AG04450 (cell line): ENCODE results near the gene GARNL3. TPM values are rescaled to one million over a fixed set of nuclear protein-coding genes. Genes with fewer than 3 reads are reported as not detected.

Experiments
- CTCF ChIA-PET: fragments of 300-600, 350-600 bp; formaldehyde crosslinking; extraction: SDS; loops from one replicate; lab custom pipeline; 2022; ENCODE audit warnings: antibody characterized with exemption, inconsistent platforms; lab: Charles Lee
- POLR2A ChIA-PET: fragments of 350-600 bp; formaldehyde crosslinking; extraction: SDS; loops from one replicate; lab custom pipeline; 2021; ENCODE audit warnings: antibody characterized with exemption, inconsistent platforms; lab: Yijun Ruan, JAX
- DNase-seq: peaks from one replicate; pipeline ENCODE4 v3.0.0-alpha.2; 2011; ENCODE audit warnings: low read depth, low spot score
- H3K27ac ChIP-seq: one replicate; pipeline ENCODE4 v1.5.1; 2012; ENCODE audit warnings: low read depth, low read length, control low read depth
- H3K27me3 ChIP-seq: one replicate; pipeline ENCODE4 v1.6.0; 2012; ENCODE audit warnings: low read length; ENCODE audit not compliant: control insufficient read depth, insufficient read depth
- H3K4me3 ChIP-seq: 2 replicates; pipeline ENCODE4 v1.5.1; 2011; ENCODE audit warnings: mild to moderate bottlenecking, low read depth, low read length, control low read depth
- H3K9me3 ChIP-seq: 2 replicates; pipeline ENCODE4 v1.5.1; 2012; ENCODE audit warnings: low read length; ENCODE audit not compliant: control insufficient read depth, insufficient read depth
- polyA minus RNA-seq: library from RNA; depleted of rRNA, polyadenylated mRNA; stranded (reverse); fragments of >200 nt; gene quantifications from 2 replicates; pipeline ENCODE4 v1.2.3, GENCODE V29; 2011; rRNA and poly(A)+ RNA removed
- polyA plus RNA-seq: library from polyadenylated mRNA; depleted of rRNA; stranded (reverse); fragments of >200 nt; gene quantifications from 2 replicates; pipeline ENCODE4 v1.2.3, GENCODE V29; 2011; rRNA removed
- TF ChIP-seq, protein P1 (sequence below): IDR thresholded peaks from 2 replicates; pipeline ENCODE4 v1.5.1; 2011; ENCODE audit warnings: low read depth, low read length, control low read depth, inconsistent platforms

GARNL3 gene, protein sequence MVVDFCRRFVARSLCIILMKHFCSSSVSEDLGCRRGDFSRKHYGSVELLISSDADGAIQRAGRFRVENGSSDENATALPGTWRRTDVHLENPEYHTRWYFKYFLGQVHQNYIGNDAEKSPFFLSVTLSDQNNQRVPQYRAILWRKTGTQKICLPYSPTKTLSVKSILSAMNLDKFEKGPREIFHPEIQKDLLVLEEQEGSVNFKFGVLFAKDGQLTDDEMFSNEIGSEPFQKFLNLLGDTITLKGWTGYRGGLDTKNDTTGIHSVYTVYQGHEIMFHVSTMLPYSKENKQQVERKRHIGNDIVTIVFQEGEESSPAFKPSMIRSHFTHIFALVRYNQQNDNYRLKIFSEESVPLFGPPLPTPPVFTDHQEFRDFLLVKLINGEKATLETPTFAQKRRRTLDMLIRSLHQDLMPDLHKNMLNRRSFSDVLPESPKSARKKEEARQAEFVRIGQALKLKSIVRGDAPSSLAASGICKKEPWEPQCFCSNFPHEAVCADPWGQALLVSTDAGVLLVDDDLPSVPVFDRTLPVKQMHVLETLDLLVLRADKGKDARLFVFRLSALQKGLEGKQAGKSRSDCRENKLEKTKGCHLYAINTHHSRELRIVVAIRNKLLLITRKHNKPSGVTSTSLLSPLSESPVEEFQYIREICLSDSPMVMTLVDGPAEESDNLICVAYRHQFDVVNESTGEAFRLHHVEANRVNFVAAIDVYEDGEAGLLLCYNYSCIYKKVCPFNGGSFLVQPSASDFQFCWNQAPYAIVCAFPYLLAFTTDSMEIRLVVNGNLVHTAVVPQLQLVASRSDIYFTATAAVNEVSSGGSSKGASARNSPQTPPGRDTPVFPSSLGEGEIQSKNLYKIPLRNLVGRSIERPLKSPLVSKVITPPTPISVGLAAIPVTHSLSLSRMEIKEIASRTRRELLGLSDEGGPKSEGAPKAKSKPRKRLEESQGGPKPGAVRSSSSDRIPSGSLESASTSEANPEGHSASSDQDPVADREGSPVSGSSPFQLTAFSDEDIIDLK
- polyA plus RNA-seq (2.2 and 2.7 TPM in 2 replicates), polyA minus RNA-seq (3.8 and 4.2 TPM in 2 replicates)

DNA sequence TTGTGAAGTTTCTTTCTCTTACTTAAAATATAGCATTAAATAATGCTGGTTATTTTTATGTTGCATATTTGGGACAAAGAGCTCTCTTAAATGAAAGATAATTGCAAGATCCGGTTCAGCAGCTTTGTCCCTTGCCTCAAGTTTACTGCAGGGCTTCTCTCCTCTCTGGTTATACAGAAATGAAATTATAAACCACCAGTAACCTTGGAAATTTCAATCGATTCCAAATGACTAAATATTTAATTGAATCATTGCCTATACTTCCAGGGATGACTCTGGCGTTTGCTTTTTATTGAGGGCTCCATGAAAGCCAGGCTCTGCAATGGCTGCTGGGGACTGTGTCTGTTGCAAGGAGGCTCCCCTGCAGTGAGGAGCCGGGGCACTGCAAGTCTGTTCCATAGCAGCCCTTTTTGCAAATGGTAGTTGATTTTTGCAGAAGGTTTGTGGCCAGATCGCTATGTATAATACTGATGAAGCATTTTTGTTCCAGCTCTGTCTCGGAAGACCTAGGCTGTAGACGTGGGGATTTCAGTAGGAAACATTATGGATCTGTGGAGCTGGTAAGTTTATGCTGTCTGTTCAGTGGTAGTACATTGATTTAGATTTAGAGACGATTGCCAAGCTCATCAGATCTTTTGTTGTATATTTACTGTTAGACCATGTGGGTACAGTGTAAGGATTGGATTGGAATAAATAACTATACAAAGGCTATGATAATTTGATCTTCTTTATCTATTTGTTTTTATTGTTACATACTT, at the start of gene GARNL3:
TSS of gene GARNL3 (plus strand) at position 313 of the 758 bp plus-strand sequence. CDS start at position 417, 104 bp downstream.
- TF ChIP-seq, protein P1, sequence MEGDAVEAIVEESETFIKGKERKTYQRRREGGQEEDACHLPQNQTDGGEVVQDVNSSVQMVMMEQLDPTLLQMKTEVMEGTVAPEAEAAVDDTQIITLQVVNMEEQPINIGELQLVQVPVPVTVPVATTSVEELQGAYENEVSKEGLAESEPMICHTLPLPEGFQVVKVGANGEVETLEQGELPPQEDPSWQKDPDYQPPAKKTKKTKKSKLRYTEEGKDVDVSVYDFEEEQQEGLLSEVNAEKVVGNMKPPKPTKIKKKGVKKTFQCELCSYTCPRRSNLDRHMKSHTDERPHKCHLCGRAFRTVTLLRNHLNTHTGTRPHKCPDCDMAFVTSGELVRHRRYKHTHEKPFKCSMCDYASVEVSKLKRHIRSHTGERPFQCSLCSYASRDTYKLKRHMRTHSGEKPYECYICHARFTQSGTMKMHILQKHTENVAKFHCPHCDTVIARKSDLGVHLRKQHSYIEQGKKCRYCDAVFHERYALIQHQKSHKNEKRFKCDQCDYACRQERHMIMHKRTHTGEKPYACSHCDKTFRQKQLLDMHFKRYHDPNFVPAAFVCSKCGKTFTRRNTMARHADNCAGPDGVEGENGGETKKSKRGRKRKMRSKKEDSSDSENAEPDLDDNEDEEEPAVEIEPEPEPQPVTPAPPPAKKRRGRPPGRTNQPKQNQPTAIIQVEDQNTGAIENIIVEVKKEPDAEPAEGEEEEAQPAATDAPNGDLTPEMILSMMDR, result no peak
- Histone ChIP-seq H3K27me3 (no peaks in the 10 kb centered on the region), H3K27ac (no peak within 1 kb of the TSS), H3K9me3 (no peaks in the 10 kb centered on the region), H3K4me3 (no peak within 1 kb of the TSS)
- DNase-seq, result no peak
- POLR2A ChIA-PET, result no interaction called here
- CTCF ChIA-PET, result interaction anchor here (0.6 kb wide), 1 partner anchor 156 kb away, joined by 3 read pairs; no protein-coding TSS in a partner anchor

DNA sequence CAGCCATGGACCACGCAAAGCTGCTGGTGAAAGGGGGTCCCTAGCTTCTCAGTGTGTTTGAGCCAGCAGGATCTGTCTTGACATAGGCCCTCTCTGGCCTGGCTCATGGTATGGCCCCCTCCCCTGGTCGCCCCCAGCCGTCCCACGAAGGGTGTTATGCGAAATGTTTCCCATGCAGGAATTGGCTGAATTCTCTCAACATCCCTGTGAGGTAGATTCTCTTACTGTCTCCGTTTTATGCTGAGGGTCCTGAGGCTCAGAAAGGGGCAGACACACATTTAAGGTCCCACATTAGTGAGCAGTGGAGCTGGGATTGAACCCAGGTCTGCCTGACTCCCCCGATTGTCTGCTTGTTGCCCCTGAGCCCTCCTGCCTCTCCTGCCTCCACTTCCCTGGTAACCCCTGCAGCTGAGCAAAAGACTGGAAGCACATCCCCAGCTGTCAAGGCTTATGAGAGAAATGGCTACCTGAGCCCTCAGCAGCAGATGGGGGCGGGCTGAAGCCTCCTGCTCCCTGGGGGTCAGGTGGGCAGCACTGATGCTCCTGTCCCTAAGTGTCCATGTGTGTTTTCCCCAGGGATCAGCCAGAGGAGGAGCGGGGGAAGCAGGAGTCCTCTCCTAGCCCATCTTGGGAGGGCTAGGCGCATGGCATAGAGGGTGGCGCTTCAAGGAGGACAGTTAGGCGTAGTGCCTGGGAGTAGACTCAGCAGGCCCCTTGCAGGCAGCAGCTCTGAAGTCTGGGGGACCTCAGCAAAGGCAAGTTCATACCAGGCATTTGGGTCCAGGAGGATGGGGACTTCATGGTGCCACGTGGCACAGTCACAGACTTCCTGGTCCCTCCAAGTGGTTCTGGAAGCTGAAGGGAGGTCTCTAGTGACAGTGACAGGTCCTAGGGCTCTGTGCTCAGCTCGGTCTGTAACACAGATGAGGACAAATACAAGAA, 49.0 kb upstream of the GARNL3 start:
- CTCF ChIA-PET, result interaction anchor here (0.8 to 1.7 kb wide), 8 partner anchors 9 to 301 kb away, joined by 3 to 8 read pairs (median 4); partner anchors contain the start of genes RALGPS1 and SLC2A8
- H3K27me3 ChIP-seq, result peaks cover 22% of the 10 kb centered on the region
- POLR2A ChIA-PET, result interaction anchor here (1.5 kb wide), 1 partner anchor 236 kb away, joined by 6 read pairs; the partner anchor contains the start of genes LRSAM1 and RPL12
- DNase-seq, result no peak
- TF ChIP-seq, protein P1, result no peak
- H3K4me3 ChIP-seq, result no peak overlapping the region
- no peaks in the 10 kb centered on the region; the same call in 1 of the 2 replicates for H3K9me3 ChIP-seq
- H3K27ac ChIP-seq, result no peak overlapping the region

DNA sequence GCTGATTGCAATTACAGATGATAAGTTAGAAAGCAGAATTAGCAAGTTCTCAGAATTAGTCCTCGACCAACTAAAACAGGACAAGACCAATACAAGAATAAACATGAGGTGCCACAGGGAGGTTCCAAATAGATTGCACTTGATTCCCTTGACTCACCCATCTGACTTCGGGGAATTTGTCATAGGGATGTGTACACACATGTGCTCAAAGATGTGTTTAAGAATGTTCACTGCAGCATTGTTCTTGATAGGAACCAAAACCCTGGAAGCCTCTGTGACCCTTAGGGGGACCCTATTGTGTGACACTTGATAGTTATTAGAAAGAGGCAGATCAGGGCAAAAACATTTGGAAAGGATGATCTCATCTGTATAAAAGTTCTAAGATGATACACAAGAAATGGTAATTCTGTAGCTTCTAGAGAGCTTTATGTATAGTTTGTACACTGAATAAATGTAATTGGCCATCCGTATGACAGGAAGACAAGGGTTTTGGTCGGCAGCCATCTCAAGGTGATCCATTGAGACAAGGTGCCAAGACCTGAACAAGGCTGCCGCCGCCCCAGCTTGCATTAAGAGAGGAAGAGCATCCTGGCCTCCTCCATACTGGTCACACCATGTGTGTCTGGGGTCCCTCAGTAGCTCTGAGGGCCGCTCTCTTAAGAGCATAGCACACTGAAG, 48.2 kb upstream of the GARNL3 start:
- DNase-seq, result no peak
- ChIA-PET POLR2A (no interaction called here), CTCF (no interaction called here)
- Histone ChIP-seq H3K4me3 (no peak overlapping the region), H3K27ac (no peak overlapping the region), H3K9me3 (no peaks in the 10 kb centered on the region; the same call in 1 of the 2 replicates), H3K27me3 (peaks cover 26% of the 10 kb centered on the region)
- TF ChIP-seq, protein P1, result no peak

DNA sequence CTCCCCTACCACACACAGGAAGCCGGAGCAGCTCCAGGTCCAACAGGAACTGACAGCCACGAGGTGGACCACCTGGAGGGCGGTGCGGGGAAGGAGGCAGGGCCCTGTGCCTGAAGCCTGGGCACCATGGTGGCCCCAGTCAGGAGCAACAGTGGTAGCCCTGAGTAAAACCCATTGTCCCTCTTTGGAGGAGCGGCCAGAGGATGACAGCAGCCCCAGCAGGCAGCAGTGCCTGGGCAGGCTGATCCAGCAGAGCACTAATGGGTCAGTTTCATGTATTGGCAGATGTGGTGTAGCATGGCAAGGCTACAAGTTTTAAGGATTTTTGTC, 47.7 kb upstream of the GARNL3 start:
- Histone ChIP-seq H3K9me3 (no peaks in the 10 kb centered on the region), H3K27me3 (peaks cover 21% of the 10 kb centered on the region), H3K27ac (no peak overlapping the region), H3K4me3 (no peak overlapping the region)
- ChIA-PET CTCF (no interaction called here), POLR2A (no interaction called here)
- TF ChIP-seq, protein P1, result no peak
- no peak for DNase-seq
